PC-3 (cell line): ENCODE results near the gene SSC4D. TPM values are rescaled to one million over a fixed set of nuclear protein-coding genes. Genes with fewer than 3 reads are reported as not detected.

Source experiments
- ATAC-seq: fragments of 200-7000 bp; cut with Tn5 transposase; 2 replicates; pipeline ENCODE4 v1.9.1; 2020; ENCODE audit warnings: mild to moderate bottlenecking, moderate library complexity
- BruUV-seq: library from RNA; stranded (reverse); fragments of 400-500 nt; replicated peaks from 2 replicates; lab custom pipeline; 2021; lab: Mats Ljungman, UMichigan
- CTCF ChIA-PET: fragments of 300-600 bp; sonication (Branson Sonifier 250); formaldehyde crosslinking; loops from one replicate; lab custom pipeline; 2022; ENCODE audit warnings: antibody characterized with exemption; lab: Charles Lee
- POLR2A ChIA-PET: fragments of 300-600 bp; sonication (Branson Sonifier 250); formaldehyde crosslinking; loops from one replicate; lab custom pipeline; 2022; ENCODE audit warnings: antibody characterized with exemption; ENCODE audit not compliant: unreplicated experiment; lab: Charles Lee
- DNase-seq: peaks from one replicate; pipeline ENCODE4 v3.0.0-alpha.2; 2015
- H2AFZ ChIP-seq: fragments of 300-600 bp; sonication (generic); 2 replicates; pipeline ENCODE4 v1.6.0; 2016; ENCODE audit warnings: antibody characterized with exemption, low read length
- H3F3A ChIP-seq: fragments of 300-600 bp; sonication (generic); one replicate; pipeline ENCODE4 v1.6.0; 2017; ENCODE audit warnings: antibody characterized with exemption, low read length, control low read depth, mild to moderate bottlenecking; ENCODE audit not compliant: unreplicated experiment
- H3K27ac ChIP-seq: fragments of 300-600 bp; sonication (generic); 2 replicates; pipeline ENCODE4 v1.5.1; 2016; ENCODE audit warnings: mild to moderate bottlenecking, low read length
- H3K27me3 ChIP-seq: fragments of 300-600 bp; sonication (generic); 2 replicates; pipeline ENCODE4 v1.6.1; 2016; ENCODE audit warnings: low read length, mixed read lengths
- H3K36me3 ChIP-seq: fragments of 300-600 bp; sonication (generic); 2 replicates; pipeline ENCODE4 v1.6.1; 2016; ENCODE audit warnings: low read depth, mixed run types, low read length, mixed read lengths
- H3K4me1 ChIP-seq: fragments of 300-600 bp; sonication (generic); 2 replicates; pipeline ENCODE4 v1.5.1; 2016; ENCODE audit warnings: low read length; ENCODE audit not compliant: insufficient read depth
- H3K4me2 ChIP-seq: fragments of 300-600 bp; sonication (generic); 2 replicates; pipeline ENCODE4 v1.6.0; 2016; ENCODE audit warnings: low read length
- H3K4me3 ChIP-seq: fragments of 300-600 bp; sonication (generic); 2 replicates; pipeline ENCODE4 v1.5.1; 2016; ENCODE audit warnings: mild to moderate bottlenecking, low read length, mixed read lengths
- H3K79me2 ChIP-seq: fragments of 300-600 bp; sonication (generic); 2 replicates; pipeline ENCODE4 v1.6.1; 2017; ENCODE audit warnings: low read length, mixed read lengths
- H3K9ac ChIP-seq: fragments of 300-600 bp; sonication (generic); 2 replicates; pipeline ENCODE4 v1.6.0; 2016; ENCODE audit warnings: mild to moderate bottlenecking, low read length
- H3K9me2 ChIP-seq: fragments of 300-600 bp; sonication (generic); replicated peaks from 2 replicates; pipeline ENCODE4 v1.6.1; 2016; ENCODE audit warnings: mixed run types, low read length, mixed read lengths
- H3K9me3 ChIP-seq: fragments of 300-600 bp; sonication (generic); 2 replicates; pipeline ENCODE4 v1.6.1; 2016; ENCODE audit warnings: low read length, mixed read lengths
- H4K20me1 ChIP-seq: fragments of 300-600 bp; sonication (generic); 2 replicates; pipeline ENCODE4 v1.6.1; 2016; ENCODE audit warnings: low read length, mixed read lengths
- CTCF ChIP-seq: fragments of 300-600 bp; sonication (generic); conservative IDR thresholded peaks from 2 replicates; pipeline ENCODE4 v1.5.1; 2017; ENCODE audit warnings: antibody characterized with exemption, low read depth, mild to moderate bottlenecking, low read length
- EZH2 ChIP-seq: fragments of 300-600 bp; sonication (generic); IDR thresholded peaks from one replicate; pipeline ENCODE4 v1.6.1; 2017; ENCODE audit warnings: antibody characterized with exemption, mild to moderate bottlenecking, low read length; ENCODE audit not compliant: unreplicated experiment
- EZH2phosphoT487 ChIP-seq: fragments of 300-600 bp; sonication (generic); IDR thresholded peaks from 2 replicates; pipeline ENCODE4 v1.6.1; 2018; ENCODE audit warnings: mild to moderate bottlenecking, antibody characterized with exemption, low read length, borderline replicate concordance
- intact Hi-C: fragments of 100-400 bp; cut with micrococcal nuclease; formaldehyde crosslinking; loops from 2 replicates; pipeline ENCODE4 v1.9.0; 2023
- total RNA-seq: library from RNA; depleted of rRNA; stranded (reverse); fragments of >200 nt; gene quantifications from 2 replicates; pipeline ENCODE4 v1.2.3, GENCODE V29; 2014

The SSC4D gene
- total RNA-seq, 1 experiment from 2014 or later = 1.3 TPM

GRCh38 chr7:76408121-76408560 is 1.4 kb downstream of the SSC4D start:
- ATAC-seq (no peak), DNase-seq (no peak)
- H3K9me2 ChIP-seq = no peaks in the 10 kb centered on the region
- H3K27ac ChIP-seq = no peak overlapping the region
- no peaks in the 10 kb centered on the region for H3K27me3 ChIP-seq
- intact Hi-C loops = no loop called here
- H3K4me1 ChIP-seq = no peaks in the 10 kb centered on the region
- no TSS peak for BruUV-seq
- H3K79me2 ChIP-seq = no peaks in the 10 kb centered on the region
- no peak for TF ChIP-seq EZH2phosphoT487
- TF ChIP-seq EZH2 = no peak
- no peak for TF ChIP-seq CTCF
- H3K36me3 ChIP-seq = no peaks in the 10 kb centered on the region
- no peaks in the 10 kb centered on the region for H3K9me3 ChIP-seq
- ChIA-PET POLR2A (no interaction called here), CTCF (no interaction called here)
- H3K4me3 ChIP-seq = no peak overlapping the region
- H3K4me2 ChIP-seq = no peak overlapping the region
- no peaks in the 10 kb centered on the region for H4K20me1 ChIP-seq
- no peak overlapping the region for H2AFZ ChIP-seq
- no peak overlapping the region for H3K9ac ChIP-seq
- H3F3A ChIP-seq = no peaks in the 10 kb centered on the region

GRCh38 chr7:76407718-76408117 is 1.8 kb downstream of the SSC4D start:
- H3K9ac ChIP-seq = no peak overlapping the region
- TF ChIP-seq CTCF = no peak
- no peak for TF ChIP-seq EZH2
- no peak for TF ChIP-seq EZH2phosphoT487
- ATAC-seq (no peak), DNase-seq (no peak)
- H3K4me1 ChIP-seq = no peaks in the 10 kb centered on the region
- H2AFZ ChIP-seq = no peak overlapping the region
- no peaks in the 10 kb centered on the region for H3F3A ChIP-seq
- CTCF ChIA-PET = no interaction called here
- no peak overlapping the region for H3K4me3 ChIP-seq
- no peaks in the 10 kb centered on the region for H3K36me3 ChIP-seq
- H3K27ac ChIP-seq = no peak overlapping the region
- H3K9me3 ChIP-seq = no peaks in the 10 kb centered on the region
- no peaks in the 10 kb centered on the region for H3K27me3 ChIP-seq
- no TSS peak for BruUV-seq
- no peaks in the 10 kb centered on the region for H4K20me1 ChIP-seq
- intact Hi-C loops = no loop called here
- H3K79me2 ChIP-seq = no peaks in the 10 kb centered on the region
- no peak overlapping the region for H3K4me2 ChIP-seq
- POLR2A ChIA-PET = no interaction called here
- H3K9me2 ChIP-seq = no peaks in the 10 kb centered on the region

- H3K36me3 ChIP-seq = no peaks in the 10 kb centered on the region
- H3K9me3 ChIP-seq = no peaks in the 10 kb centered on the region
- no peak overlapping the region for H2AFZ ChIP-seq
- no peaks in the 10 kb centered on the region for H3K27me3 ChIP-seq
- H3K9ac ChIP-seq = no peak overlapping the region
- TF ChIP-seq EZH2phosphoT487 = no peak
- no peak for TF ChIP-seq EZH2
- no peak for TF ChIP-seq CTCF
- DNase-seq (no peak), ATAC-seq (no peak)
- no peak overlapping the region for H3K4me3 ChIP-seq
- H3K27ac ChIP-seq = no peak overlapping the region
- H3F3A ChIP-seq = no peaks in the 10 kb centered on the region
- H3K9me2 ChIP-seq = no peaks in the 10 kb centered on the region
- H3K79me2 ChIP-seq = no peaks in the 10 kb centered on the region
- no peaks in the 10 kb centered on the region for H3K4me1 ChIP-seq
- CTCF ChIA-PET = no interaction called here
- no peak overlapping the region for H3K4me2 ChIP-seq
- intact Hi-C loops = no loop called here
- BruUV-seq = no TSS peak
- no peaks in the 10 kb centered on the region for H4K20me1 ChIP-seq
- POLR2A ChIA-PET = no interaction called here
Observed at GRCh38 chr7:76405738-76406137, 3.8 kb downstream of the SSC4D start.
